Measurements from ENCODE around the gene ARID5B.

GRCh38 chr10:62049624-62050345 lies 148.3 kb downstream of the ARID5B start:
- TF ChIP-seq CTCF (conservative IDR thresholded peaks at IDR 0.05; ENCODE audit: low read length) (no peak), EZH2phosphoT487 (IDR thresholded peaks at IDR 0.05; ENCODE audit: borderline replicate concordance) (no peak)
